Thyroid gland (tissue), 4 donors: ENCODE results near the gene TMEM120A.

Experiments used
- CTCF ChIP-seq, 6 experiments: fragments of 200-600 bp in 3 of 6; fragments of 450-650 bp in 3 of 6; sonication (generic) in 3 of 6; IDR thresholded peaks; one replicate each; pipeline ENCODE4 v1.5.1; 2016 to 2019; ENCODE audit warnings: antibody characterized with exemption in 6 of 6, mild to moderate bottlenecking in 2 of 6, inconsistent platforms in 1 of 6, moderate library complexity in 1 of 6
- POLR2A ChIP-seq, 2 donors: fragments of 450-650 bp; IDR thresholded peaks; one replicate each; pipeline ENCODE4 v1.6.1; 2017; ENCODE audit warnings: antibody characterized with exemption in 2 of 2, mild to moderate bottlenecking in 2 of 2, moderate library complexity in 1 of 2

DNA sequence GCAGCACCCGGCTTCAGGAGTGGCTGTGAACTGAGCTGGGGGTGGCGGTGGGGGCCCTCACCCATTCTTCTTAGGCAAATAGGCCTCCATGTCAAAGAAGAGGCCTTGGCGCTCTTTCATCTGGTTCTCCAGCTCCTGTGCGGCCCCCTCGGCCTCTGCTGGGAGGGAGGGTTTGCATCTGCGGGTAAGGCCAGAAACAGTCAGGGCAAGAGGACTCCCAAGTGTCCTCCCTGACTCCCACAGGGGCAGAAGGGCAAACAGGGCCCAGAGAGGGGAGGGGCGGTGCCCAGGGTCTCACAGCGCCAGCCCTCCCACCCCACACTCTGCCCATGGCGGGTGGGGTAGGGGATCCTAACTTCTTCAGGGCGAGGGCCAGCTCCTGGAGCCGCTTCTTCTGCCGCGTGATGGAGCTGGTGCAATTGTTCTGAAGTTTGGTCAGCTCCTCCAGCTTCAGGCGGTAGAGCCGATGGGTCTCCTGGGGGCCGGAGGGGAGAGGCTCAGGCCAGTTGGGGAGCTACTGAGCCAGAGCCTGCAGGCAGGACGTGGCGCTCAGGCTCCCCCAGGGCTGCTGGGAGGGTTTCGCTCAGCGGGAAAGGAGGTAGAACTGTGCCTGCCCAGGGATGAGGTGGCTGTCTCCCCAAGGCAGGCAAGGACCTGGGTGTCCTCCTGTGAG is 2.2 kb downstream of the TMEM120A start:
- TF ChIP-seq CTCF (IDR thresholded peaks at IDR 0.05) (no peak), POLR2A (IDR thresholded peaks at IDR 0.05) (no peak)
